H1 (cell line): ENCODE data around the gene RNASE7.

Source experiments
- GABPA ChIP-seq: IDR thresholded peaks from 2 replicates; pipeline ENCODE4 v1.6.1; 2011; ENCODE audit warnings: mild to moderate bottlenecking, low read length, moderate library complexity, borderline replicate concordance; ENCODE audit not compliant: insufficient read depth
- POLR2A ChIP-seq, 2 experiments: IDR thresholded peaks; 1 replicate in 1 of 2; 2 replicates in 1 of 2; pipeline ENCODE4 v1.6.1; 2011; ENCODE audit warnings: low read depth in 2 of 2, low read length in 2 of 2, mild to moderate bottlenecking in 2 of 2; ENCODE audit errors: control extremely low read depth in 1 of 2
- RAD21 ChIP-seq, 2 experiments: IDR thresholded peaks in 1 of 2; conservative IDR thresholded peaks in 1 of 2; 2 replicates each; pipeline ENCODE4 v1.6.1; 2011; ENCODE audit warnings: low read depth in 2 of 2, low read length in 2 of 2, improper control_type of control experiment in 1 of 2, inconsistent platforms in 1 of 2, mild to moderate bottlenecking in 1 of 2, moderate library complexity in 1 of 2
- SIN3A ChIP-seq, 2 experiments: IDR thresholded peaks in 1 of 2; conservative IDR thresholded peaks in 1 of 2; 2 replicates each; pipeline ENCODE4 v1.6.1; 2011 to 2012; ENCODE audit warnings: low read length in 2 of 2, improper control_type of control experiment in 1 of 2, low read depth in 1 of 2, mild to moderate bottlenecking in 1 of 2

GRCh38 chr14:21091821-21092272 is 49.7 kb downstream of the RNASE7 start:
- TF ChIP-seq SIN3A (conservative IDR thresholded peaks at IDR 0.05 in 1 of 2, IDR thresholded peaks at IDR 0.05 in 1 of 2; ENCODE audit: low read depth in 1 of 2, low read length in 2 of 2) (no peak), GABPA (no peak), POLR2A (IDR thresholded peaks at IDR 0.05; ENCODE audit: control extremely low read depth in 1 of 2, low read depth in 2 of 2, low read length in 2 of 2) (no peak), RAD21 (IDR thresholded peaks at IDR 0.05 in 1 of 2, conservative IDR thresholded peaks at IDR 0.05 in 1 of 2; ENCODE audit: low read depth in 2 of 2, low read length in 2 of 2) (no peak)
